Measurements from ENCODE around the gene PPEF2. TPM values are rescaled to one million over a fixed set of nuclear protein-coding genes. Genes with fewer than 3 reads are reported as not detected.

PPEF2 gene
- total RNA-seq (2014; rRNA removed; shearing (Covaris generic)) = not detected in 2 replicates

GRCh38 chr4:75902352-75902751, at the start of gene PPEF2:
TSS of gene PPEF2 (minus strand) at chr4:75902452. CDS start at chr4:75896325, 6,127 bp downstream.

GRCh38 chr4:75940692-75941253, 38.5 kb upstream of the PPEF2 start, which contains the start of gene NAAA:
TSS of gene NAAA (minus strand) at chr4:75941013. CDS start at chr4:75940949, 64 bp downstream.

Small RNAs within 50 kb of the gene (small RNA-seq; reads per million reads assigned to genes)
- not detected for gene RNU2-16P

Other genes starting within 250 kb of the PPEF2 start
- gene G3BP2, start 229.0 kb downstream of the PPEF2 start, total RNA-seq (2014; rRNA removed; shearing (Covaris generic)) = 51.0 and 61.7 TPM in 2 replicates
- gene USO1, start 177.9 kb downstream of the PPEF2 start, total RNA-seq (2014; rRNA removed; shearing (Covaris generic)) = 46.9 and 51.6 TPM in 2 replicates
- gene NAAA, start 38.6 kb upstream of the PPEF2 start, total RNA-seq (2014; rRNA removed; shearing (Covaris generic)) = 10.0 and 12.4 TPM in 2 replicates
- 35.0 and 46.6 TPM in 2 replicates for gene SDAD1, start 88.5 kb upstream of the PPEF2 start, total RNA-seq (2014; rRNA removed; shearing (Covaris generic))
- gene CXCL9, start 105.1 kb upstream of the PPEF2 start, total RNA-seq (2014; rRNA removed; shearing (Covaris generic)) = not detected in 2 replicates
- not detected in 2 replicates for gene CXCL10, start 121.0 kb upstream of the PPEF2 start, total RNA-seq (2014; rRNA removed; shearing (Covaris generic))
- not detected in 2 replicates for gene CXCL11, start 133.6 kb upstream of the PPEF2 start, total RNA-seq (2014; rRNA removed; shearing (Covaris generic))
- gene ART3, start 172.3 kb upstream of the PPEF2 start, total RNA-seq (2014; rRNA removed; shearing (Covaris generic)) = 6.2 and 13.7 TPM in 2 replicates
- 26.6 and 29.7 TPM in 2 replicates for gene NUP54, start 245.9 kb upstream of the PPEF2 start, total RNA-seq (2014; rRNA removed; shearing (Covaris generic))